Measurements from ENCODE around the gene PPRC1.

The PPRC1 gene

DNA sequence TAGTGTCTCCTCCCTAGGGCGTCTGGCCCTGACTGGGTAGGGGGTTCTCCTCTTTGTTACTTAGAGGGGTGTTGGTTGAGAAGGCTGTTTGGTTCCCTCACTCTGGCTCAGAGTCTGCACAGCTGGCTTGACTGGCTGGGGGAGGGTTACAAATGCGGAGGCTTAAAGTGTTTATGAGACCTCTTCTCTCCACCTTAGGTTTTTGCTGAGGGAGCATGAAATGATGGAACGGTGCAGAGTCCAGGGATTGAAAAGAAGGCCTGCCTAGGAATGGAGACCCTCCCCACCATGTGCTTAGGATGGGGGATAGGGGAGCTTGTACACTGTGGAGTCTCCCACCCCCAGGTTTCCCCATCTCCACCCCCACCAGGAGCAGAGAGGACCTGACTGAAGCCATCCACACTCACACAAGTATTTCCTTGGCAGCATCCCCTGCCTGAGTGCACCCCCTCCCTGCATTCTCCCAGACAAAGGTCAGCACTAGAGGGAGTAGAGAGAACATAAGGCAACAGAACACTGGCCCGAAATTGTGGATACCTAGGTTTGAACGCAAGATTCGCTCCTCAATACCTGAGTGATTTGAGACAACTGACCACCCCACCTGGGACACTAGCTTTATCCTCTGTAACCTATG lies 11.0 kb upstream of the PPRC1 start:
- no peak overlapping the region for H2BK12ac ChIP-seq (ENCODE audit: low read length)
- H2AK5ac ChIP-seq (ENCODE audit: low read depth, low read length): peak overlapping the region; percentile 12
- peaks cover 6% of the 10 kb centered on the region for H3K79me1 ChIP-seq (ENCODE audit: low read depth, low read length)
- no peak overlapping the region for H3K4ac ChIP-seq (ENCODE audit: low read length)
- peak overlapping the region; percentile 89 for H2AFZ ChIP-seq (ENCODE audit: low read length)
- H3K4me1 ChIP-seq (ENCODE audit: control insufficient read depth in 2 of 2, insufficient read depth in 1 of 2, low read depth in 1 of 2, low read length in 2 of 2): peaks cover 34 to 37% of the 10 kb centered on the region in 2 donors
- no peaks in the 10 kb centered on the region for H3K9me3 ChIP-seq (replicated peaks in 1 of 2; ENCODE audit: control insufficient read depth in 2 of 2, insufficient read depth in 1 of 2, low read depth in 1 of 2, low read length in 2 of 2)
- DNase-seq (ENCODE audit: low spot score): no peak
- H2BK15ac ChIP-seq (ENCODE audit: low read length): peak overlapping the region; percentile 65
- no peak overlapping the region for H3K9ac ChIP-seq (ENCODE audit: low read depth, low read length, poor library complexity)
- H4K91ac ChIP-seq (ENCODE audit: low read depth, low read length, poor library complexity): no peak overlapping the region
- peak overlapping the region; percentile 86 to 92 for H3K4me3 ChIP-seq (ENCODE audit: low read length in 2 of 2)
- H3K27ac ChIP-seq (replicated peaks; ENCODE audit: low read length): peak overlapping the region; percentile 98
- no peak overlapping the region for H3K14ac ChIP-seq (ENCODE audit: low read length)
- no peaks in the 10 kb centered on the region for H3K27me3 ChIP-seq (ENCODE audit: control insufficient read depth in 3 of 3, insufficient read depth in 3 of 3, low read depth in 1 of 3, low read length in 3 of 3)
- peak overlapping the region; percentile 66 for H3K18ac ChIP-seq (ENCODE audit: low read length)
- no peak overlapping the region for H4K8ac ChIP-seq (ENCODE audit: low read depth, low read length)
- peak overlapping the region; percentile 98 for H3K4me2 ChIP-seq (ENCODE audit: insufficient read depth, low read length, poor library complexity, severe bottlenecking)
- WGBS, 2 donors (ENCODE audit: extremely low coverage in 2 of 2, insufficient read length in 2 of 2, insufficient replicate concordance in 1 of 2): no CpG with 5 or more reads among the region's 6 CpGs
- no peaks in the 10 kb centered on the region for H3K36me3 ChIP-seq (replicated peaks in 1 of 2; ENCODE audit: control insufficient read depth in 2 of 2, insufficient read depth in 2 of 2, low read length in 2 of 2)
- H2BK120ac ChIP-seq (ENCODE audit: low read depth, low read length): peak overlapping the region; percentile 57
- H3K23ac ChIP-seq (ENCODE audit: low read depth, low read length, poor library complexity): no peak overlapping the region
- peak overlapping the region; percentile 99 for H2BK5ac ChIP-seq (ENCODE audit: low read length)

DNA sequence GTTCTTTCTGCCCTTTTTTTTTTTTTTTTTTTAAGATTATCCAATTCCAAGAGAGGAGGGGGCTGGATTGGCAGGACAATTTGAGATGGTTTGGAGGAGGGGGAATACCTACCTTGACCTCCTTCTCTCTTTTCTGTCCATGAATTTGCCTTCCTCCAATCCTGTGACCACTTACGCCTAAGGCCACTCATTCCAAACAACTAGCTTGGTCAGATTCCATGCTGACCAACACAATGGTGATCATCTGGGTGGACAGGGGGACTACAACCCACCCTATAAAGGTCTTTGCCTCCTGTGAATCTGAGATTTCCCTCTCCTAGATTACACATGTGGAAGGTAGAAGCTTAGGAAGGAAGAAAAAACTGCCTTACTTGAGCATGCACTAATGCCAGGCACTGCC lies 10.4 kb upstream of the PPRC1 start:
- no peak overlapping the region for H3K4me3 ChIP-seq (ENCODE audit: low read length in 2 of 2)

DNA sequence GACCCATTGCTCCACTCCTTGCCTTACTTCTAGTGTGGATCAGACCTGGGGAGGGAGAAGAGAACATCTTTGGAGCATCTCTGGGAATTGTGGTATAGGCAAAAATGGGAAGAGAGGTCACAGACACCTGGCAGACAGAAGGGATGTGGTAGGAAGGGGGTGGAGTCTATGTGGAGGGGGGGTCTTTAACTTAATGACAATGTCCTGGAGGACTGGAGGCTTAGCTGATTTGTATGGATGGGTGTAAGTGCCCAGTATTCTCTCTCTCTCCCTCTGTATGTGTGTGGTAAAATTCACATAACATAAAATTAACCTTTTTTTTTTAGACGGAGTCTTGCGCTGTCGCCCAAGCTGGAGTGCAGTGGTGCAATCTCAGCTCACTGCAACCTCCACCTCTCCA lies 9.6 kb upstream of the PPRC1 start:
- H3K4me1 ChIP-seq (ENCODE audit: control insufficient read depth in 2 of 2, insufficient read depth in 1 of 2, low read depth in 1 of 2, low read length in 2 of 2): peaks cover 22 to 25% of the 10 kb centered on the region in 2 donors
- no peak for DNase-seq (ENCODE audit: low spot score)
- no peaks in the 10 kb centered on the region for H3K36me3 ChIP-seq (replicated peaks in 1 of 2; ENCODE audit: control insufficient read depth in 2 of 2, insufficient read depth in 2 of 2, low read length in 2 of 2)
- H3K23ac ChIP-seq (ENCODE audit: low read depth, low read length, poor library complexity): no peak overlapping the region
- H3K9me3 ChIP-seq (replicated peaks in 1 of 2; ENCODE audit: control insufficient read depth in 2 of 2, insufficient read depth in 1 of 2, low read depth in 1 of 2, low read length in 2 of 2): no peaks in the 10 kb centered on the region
- H3K79me1 ChIP-seq (ENCODE audit: low read depth, low read length): peaks cover 3% of the 10 kb centered on the region
- H2BK5ac ChIP-seq (ENCODE audit: low read length): no peak overlapping the region
- no peak overlapping the region for H3K27ac ChIP-seq (replicated peaks; ENCODE audit: low read length)
- no peaks in the 10 kb centered on the region for H3K27me3 ChIP-seq (ENCODE audit: control insufficient read depth in 3 of 3, insufficient read depth in 3 of 3, low read depth in 1 of 3, low read length in 3 of 3)
- no peak overlapping the region for H2BK120ac ChIP-seq (ENCODE audit: low read depth, low read length)
- H3K4me3 ChIP-seq (ENCODE audit: low read length in 2 of 2): no peak overlapping the region
- no peak overlapping the region for H2AK5ac ChIP-seq (ENCODE audit: low read depth, low read length)
- H3K4me2 ChIP-seq (ENCODE audit: insufficient read depth, low read length, poor library complexity, severe bottlenecking): no peak overlapping the region
- H2AFZ ChIP-seq (ENCODE audit: low read length): no peak overlapping the region
- no CpG with 5 or more reads among the region's 3 CpGs for WGBS, 2 donors (ENCODE audit: extremely low coverage in 2 of 2, insufficient read length in 2 of 2, insufficient replicate concordance in 1 of 2)
- H4K8ac ChIP-seq (ENCODE audit: low read depth, low read length): no peak overlapping the region
- H3K14ac ChIP-seq (ENCODE audit: low read length): no peak overlapping the region
- H4K91ac ChIP-seq (ENCODE audit: low read depth, low read length, poor library complexity): no peak overlapping the region
- H2BK15ac ChIP-seq (ENCODE audit: low read length): no peak overlapping the region
- no peak overlapping the region for H2BK12ac ChIP-seq (ENCODE audit: low read length)
- H3K9ac ChIP-seq (ENCODE audit: low read depth, low read length, poor library complexity): no peak overlapping the region
- no peak overlapping the region for H3K4ac ChIP-seq (ENCODE audit: low read length)
- H3K18ac ChIP-seq (ENCODE audit: low read length): no peak overlapping the region

More for the DNA sequence above, 10.4 kb upstream of the PPRC1 start:
- no peak overlapping the region for H3K4me2 ChIP-seq (ENCODE audit: insufficient read depth, low read length, poor library complexity, severe bottlenecking)
- H2BK5ac ChIP-seq (ENCODE audit: low read length): no peak overlapping the region
- H3K4ac ChIP-seq (ENCODE audit: low read length): no peak overlapping the region
- H2BK15ac ChIP-seq (ENCODE audit: low read length): no peak overlapping the region
- H3K9me3 ChIP-seq (replicated peaks in 1 of 2; ENCODE audit: control insufficient read depth in 2 of 2, insufficient read depth in 1 of 2, low read depth in 1 of 2, low read length in 2 of 2): no peaks in the 10 kb centered on the region
- H3K23ac ChIP-seq (ENCODE audit: low read depth, low read length, poor library complexity): no peak overlapping the region
- H2BK12ac ChIP-seq (ENCODE audit: low read length): no peak overlapping the region
- no peak for DNase-seq (ENCODE audit: low spot score)
- H3K27ac ChIP-seq (replicated peaks; ENCODE audit: low read length): no peak overlapping the region
- peaks cover 6% of the 10 kb centered on the region for H3K79me1 ChIP-seq (ENCODE audit: low read depth, low read length)
- H3K36me3 ChIP-seq (replicated peaks in 1 of 2; ENCODE audit: control insufficient read depth in 2 of 2, insufficient read depth in 2 of 2, low read length in 2 of 2): no peaks in the 10 kb centered on the region
- H2AK5ac ChIP-seq (ENCODE audit: low read depth, low read length): no peak overlapping the region
- H3K18ac ChIP-seq (ENCODE audit: low read length): no peak overlapping the region
- H3K9ac ChIP-seq (ENCODE audit: low read depth, low read length, poor library complexity): no peak overlapping the region
- H4K8ac ChIP-seq (ENCODE audit: low read depth, low read length): no peak overlapping the region
- no peak overlapping the region for H4K91ac ChIP-seq (ENCODE audit: low read depth, low read length, poor library complexity)
- no peaks in the 10 kb centered on the region for H3K27me3 ChIP-seq (ENCODE audit: control insufficient read depth in 3 of 3, insufficient read depth in 3 of 3, low read depth in 1 of 3, low read length in 3 of 3)
- no peak overlapping the region for H3K14ac ChIP-seq (ENCODE audit: low read length)
- no peak overlapping the region for H2AFZ ChIP-seq (ENCODE audit: low read length)
- H2BK120ac ChIP-seq (ENCODE audit: low read depth, low read length): no peak overlapping the region
- no CpG with 5 or more reads among the region's 1 CpG for WGBS, 2 donors (ENCODE audit: extremely low coverage in 2 of 2, insufficient read length in 2 of 2, insufficient replicate concordance in 1 of 2)
- peaks cover 29 to 32% of the 10 kb centered on the region in 2 donors for H3K4me1 ChIP-seq (ENCODE audit: control insufficient read depth in 2 of 2, insufficient read depth in 1 of 2, low read depth in 1 of 2, low read length in 2 of 2)

DNA sequence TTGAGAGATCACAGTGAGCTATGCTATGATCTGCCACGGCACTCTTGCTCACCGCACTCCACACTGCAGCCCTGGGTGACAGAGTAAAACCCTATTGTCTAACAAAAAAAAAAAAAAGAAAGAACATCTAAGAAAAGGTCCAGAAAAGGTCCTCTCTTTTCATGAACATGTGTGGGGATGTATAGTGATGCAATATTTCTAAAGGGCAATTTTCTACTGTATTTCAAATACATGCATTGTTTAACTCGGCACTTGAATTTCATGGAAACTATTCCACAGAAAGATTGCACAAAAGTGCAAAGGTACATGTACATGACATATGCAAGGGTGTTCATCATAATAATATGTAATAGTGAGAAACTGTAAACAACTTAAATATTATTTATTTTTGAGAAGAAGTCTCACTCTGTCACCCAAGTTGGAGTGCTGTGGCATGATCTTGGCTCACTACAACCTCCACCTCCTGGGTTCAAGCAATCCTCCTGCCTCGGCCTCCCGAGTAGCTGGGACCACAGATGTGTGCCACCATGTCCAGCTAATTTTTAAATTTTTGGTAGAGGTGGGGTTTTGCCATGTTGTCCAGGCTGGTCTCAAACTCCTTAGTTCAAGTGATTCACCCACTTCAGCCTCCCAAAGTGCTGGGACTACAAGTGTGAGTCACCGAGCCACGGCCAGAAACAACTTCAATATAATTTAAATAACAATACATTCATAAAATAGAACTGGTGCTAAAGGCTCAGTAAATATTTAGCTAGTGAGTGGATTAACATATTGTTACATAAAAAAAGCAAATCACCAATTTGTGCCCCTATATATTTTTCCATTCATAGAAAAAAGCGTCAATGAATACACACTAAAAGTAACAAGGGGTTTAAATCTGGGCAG lies 1.3 kb upstream of the PPRC1 start:
- Histone ChIP-seq H3K18ac (ENCODE audit: low read length) (no peak overlapping the region), H2AK5ac (ENCODE audit: low read depth, low read length) (no peak overlapping the region), H4K91ac (ENCODE audit: low read depth, low read length, poor library complexity) (no peak overlapping the region), H3K27me3 (ENCODE audit: control insufficient read depth in 3 of 3, insufficient read depth in 3 of 3, low read depth in 1 of 3, low read length in 3 of 3) (no peaks in the 10 kb centered on the region), H2BK12ac (ENCODE audit: low read length) (no peak overlapping the region), H3K27ac (replicated peaks; ENCODE audit: low read length) (no peak overlapping the region), H3K9me3 (replicated peaks in 1 of 2; ENCODE audit: control insufficient read depth in 2 of 2, insufficient read depth in 1 of 2, low read depth in 1 of 2, low read length in 2 of 2) (no peaks in the 10 kb centered on the region), H4K8ac (ENCODE audit: low read depth, low read length) (no peak overlapping the region), H3K4ac (ENCODE audit: low read length) (no peak overlapping the region), H3K23ac (ENCODE audit: low read depth, low read length, poor library complexity) (no peak overlapping the region), H3K79me1 (ENCODE audit: low read depth, low read length) (peaks cover 7% of the 10 kb centered on the region), H3K36me3 (replicated peaks in 1 of 2; ENCODE audit: control insufficient read depth in 2 of 2, insufficient read depth in 2 of 2, low read length in 2 of 2) (peaks cover 0 to 11% of the 10 kb centered on the region in 2 donors), H2BK5ac (ENCODE audit: low read length) (no peak overlapping the region), H2BK15ac (ENCODE audit: low read length) (no peak overlapping the region), H3K4me3 (ENCODE audit: low read length in 2 of 2) (no peak overlapping the region), H3K14ac (ENCODE audit: low read length) (no peak overlapping the region), H3K4me1 (ENCODE audit: control insufficient read depth in 2 of 2, insufficient read depth in 1 of 2, low read depth in 1 of 2, low read length in 2 of 2) (peaks cover 4 to 5% of the 10 kb centered on the region in 2 donors), H3K4me2 (ENCODE audit: insufficient read depth, low read length, poor library complexity, severe bottlenecking) (no peak overlapping the region), H2BK120ac (ENCODE audit: low read depth, low read length) (no peak overlapping the region), H2AFZ (ENCODE audit: low read length) (peak overlapping the region; percentile 83), H3K9ac (ENCODE audit: low read depth, low read length, poor library complexity) (no peak overlapping the region)
- WGBS, 2 donors (ENCODE audit: extremely low coverage in 2 of 2, insufficient read length in 2 of 2, insufficient replicate concordance in 1 of 2): no CpG with 5 or more reads among the region's 8 CpGs
- no peak for DNase-seq (ENCODE audit: low spot score)

Measured in neuronal stem cell (in vitro differentiated cells).